Measurements from ENCODE around the gene TBC1D3C.
"Not testable (repeated sequence)": the region's sequence is repeated elsewhere in the genome, so short reads cannot be mapped to it uniquely, and the experiment has no call there.

The TBC1D3C gene

DNA sequence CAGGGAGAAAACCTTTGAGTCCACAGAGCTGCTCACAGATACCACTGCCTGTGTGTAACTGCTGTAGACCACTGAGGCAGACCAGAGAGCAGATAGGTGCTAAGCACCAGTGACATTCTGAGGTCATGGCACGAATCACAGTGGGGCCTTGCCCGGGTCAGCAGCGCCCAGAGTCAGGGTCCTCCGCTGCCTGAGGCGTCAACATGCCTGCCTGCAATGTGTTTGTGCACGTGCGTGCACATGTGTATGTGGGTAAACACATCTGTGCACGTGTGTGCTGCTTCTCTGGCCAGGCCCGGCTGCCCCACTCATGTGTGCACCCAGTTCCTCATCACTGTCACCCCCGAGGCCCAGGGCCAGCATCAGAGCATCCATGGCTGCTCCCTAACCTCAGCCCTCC lies at the start of gene TBC1D3C:
Gene TBC1D3C (minus strand): TSS at position 101 of the 400 bp plus-strand sequence. CDS start 1,568 bp downstream, outside the sequence.
- H3K9ac ChIP-seq; H3K9me3 ChIP-seq (replicated peaks in 1 of 11); H3K4me1 ChIP-seq; H3K27ac ChIP-seq; H4K20me1 ChIP-seq; H3K4me3 ChIP-seq; H3K27me3 ChIP-seq; H3K36me3 ChIP-seq; H3K4me2 ChIP-seq: not testable (repeated sequence)

DNA sequence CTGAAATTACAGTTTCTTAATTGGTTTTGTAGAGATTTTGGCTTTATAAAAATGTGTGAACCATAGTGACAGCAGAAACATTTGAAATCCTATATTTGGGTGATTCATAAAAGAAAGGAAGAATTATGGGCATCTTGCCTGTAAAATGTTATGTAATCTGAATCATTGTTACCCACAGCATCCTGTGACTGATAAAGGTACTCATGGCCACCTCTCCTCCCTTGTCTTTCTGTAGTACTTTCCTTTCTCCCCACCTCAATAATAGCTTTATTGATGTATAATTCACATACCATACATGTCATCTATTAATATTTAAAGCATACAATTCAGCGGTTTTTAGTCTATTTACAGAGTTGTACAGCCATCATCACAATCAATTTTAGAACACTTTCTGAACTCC lies 30.8 kb upstream of the TBC1D3C start:
- H3K4me1 ChIP-seq; H3K36me3 ChIP-seq; H3K4me3 ChIP-seq; H3K27ac ChIP-seq; H3K27me3 ChIP-seq; H3K9me3 ChIP-seq (replicated peaks in 1 of 11); H3K9ac ChIP-seq; H3K4me2 ChIP-seq; H4K20me1 ChIP-seq: not testable (repeated sequence)

DNA sequence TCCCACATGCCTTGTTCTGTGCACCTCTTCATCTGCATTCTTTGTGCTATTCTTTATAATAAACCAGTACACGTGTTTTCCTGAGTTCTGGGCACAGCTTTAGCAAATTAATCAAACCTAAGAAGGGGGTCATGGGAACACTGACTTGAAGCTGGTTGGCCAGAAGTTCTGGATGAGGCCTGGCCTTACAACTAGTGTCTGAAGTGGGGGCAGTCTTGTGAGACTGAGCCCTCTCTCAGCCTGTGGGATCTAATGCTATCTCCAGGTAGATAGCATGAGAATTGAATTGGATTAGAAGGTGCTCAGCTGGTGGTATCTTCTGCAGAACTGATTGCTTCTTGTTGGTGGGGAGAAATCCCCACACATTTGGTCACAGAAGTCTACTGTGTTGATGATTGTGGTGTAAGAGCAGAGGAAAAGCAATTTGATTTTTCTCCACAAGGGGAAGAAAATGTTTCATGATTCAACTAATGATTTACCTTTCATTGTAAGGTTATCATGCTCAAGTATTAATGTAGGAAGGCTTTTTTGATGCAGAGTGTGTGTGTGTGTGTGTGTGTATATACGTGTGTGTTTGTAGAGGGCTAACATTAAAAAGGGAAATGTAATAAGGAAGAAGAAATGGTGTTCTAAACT lies 25.7 kb upstream of the TBC1D3C start:
- H3K4me2 ChIP-seq; H3K4me3 ChIP-seq; H3K4me1 ChIP-seq; H3K9me3 ChIP-seq (replicated peaks in 1 of 11); H3K9ac ChIP-seq; H3K27ac ChIP-seq; H3K27me3 ChIP-seq; H3K36me3 ChIP-seq; H4K20me1 ChIP-seq: not testable (repeated sequence)

DNA sequence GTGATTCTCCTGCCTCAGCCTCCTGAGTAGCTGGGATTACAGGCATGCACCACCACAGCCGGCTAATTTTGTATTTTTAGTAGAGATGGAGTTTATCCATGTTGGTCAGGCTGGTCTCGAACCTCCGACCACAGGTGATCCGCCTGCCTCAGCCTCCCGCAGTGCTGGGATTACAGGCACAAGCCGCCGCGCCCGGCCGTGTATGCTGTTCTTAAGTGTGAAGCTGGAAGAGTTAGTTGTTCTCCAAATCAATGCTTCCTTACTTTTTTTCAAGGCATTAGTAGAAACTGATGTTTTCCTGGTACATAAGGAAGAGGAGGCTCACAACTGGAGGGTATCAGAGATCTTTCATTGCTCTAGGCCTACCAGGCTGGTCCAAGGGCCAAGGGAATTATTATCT lies 19.7 kb upstream of the TBC1D3C start:
- H3K4me1 ChIP-seq; H3K9ac ChIP-seq; H3K27me3 ChIP-seq; H3K4me2 ChIP-seq; H3K9me3 ChIP-seq (replicated peaks in 1 of 11); H4K20me1 ChIP-seq; H3K4me3 ChIP-seq; H3K36me3 ChIP-seq; H3K27ac ChIP-seq: not testable (repeated sequence)

DNA sequence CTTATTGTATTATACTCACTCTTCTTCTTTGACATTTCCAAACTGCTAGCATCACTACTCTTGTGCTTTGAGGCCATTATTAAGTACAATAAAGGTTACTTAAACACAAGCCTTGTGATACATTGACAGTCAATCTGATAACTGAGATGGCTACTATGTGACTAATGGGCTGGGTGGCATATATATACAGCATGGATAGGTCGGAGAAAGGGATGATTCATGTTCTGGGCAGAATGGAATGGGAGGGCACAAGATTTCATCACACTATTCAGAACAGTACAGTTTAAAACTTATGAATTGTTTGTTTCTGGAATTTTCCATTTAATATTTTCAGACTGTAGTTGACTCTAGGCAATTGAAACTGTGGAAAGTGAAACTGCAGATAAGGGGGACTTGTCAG lies 18.9 kb upstream of the TBC1D3C start:
- H3K4me3 ChIP-seq; H3K36me3 ChIP-seq; H3K4me1 ChIP-seq; H3K9ac ChIP-seq; H3K9me3 ChIP-seq (replicated peaks in 1 of 11); H3K27ac ChIP-seq; H3K4me2 ChIP-seq; H3K27me3 ChIP-seq; H4K20me1 ChIP-seq: not testable (repeated sequence)

Data from BLaER1 treated with 17β-estradiol and CSF1 and Interleukin-3, amounts not matched to agents 10 nM and 100 nM (cell line).